Activated CD8-positive, alpha-beta T cell treated with anti-CD3 and anti-CD28 coated beads, Interleukin-2, amount 10 ng/mL, durations not matched to agents 7 days and 5 days (primary cell): Measurements from ENCODE around the gene TOP2B. TPM values are rescaled to one million over a fixed set of nuclear protein-coding genes. Genes with fewer than 3 reads are reported as not detected.

Source experiments
- ATAC-seq: fragments of 150-1000 bp; cut with Tn5 transposase; one replicate; pipeline ENCODE4 v1.10.0; 2021; ENCODE audit warnings: moderate library complexity
- CTCF ChIA-PET: fragments of 350-600 bp; sonication (Branson Sonifier 250); formaldehyde crosslinking; loops from one replicate; lab custom pipeline; 2021; ENCODE audit warnings: antibody characterized with exemption; lab: Charles Lee
- POLR2A ChIA-PET: fragments of 350-600 bp; sonication (Branson Sonifier 250); formaldehyde crosslinking; loops from one replicate; lab custom pipeline; 2021; ENCODE audit warnings: antibody characterized with exemption; lab: Charles Lee
- DNase-seq: peaks from one replicate; pipeline ENCODE4 v3.0.0-alpha.2; 2020
- H3K27ac Mint-ChIP-seq: one replicate; pipeline ENCODE4 v1.8.0; 2021; ENCODE audit warnings: mild to moderate bottlenecking, mixed read lengths
- H3K27me3 Mint-ChIP-seq: one replicate; pipeline ENCODE4 v1.8.0; 2021; ENCODE audit warnings: low read depth, mixed read lengths
- H3K36me3 Mint-ChIP-seq: one replicate; pipeline ENCODE4 v1.8.0; 2021; ENCODE audit warnings: low read depth, mixed read lengths
- H3K4me1 Mint-ChIP-seq: one replicate; pipeline ENCODE4 v1.8.0; 2021; ENCODE audit warnings: low read depth, mixed read lengths
- H3K4me3 Mint-ChIP-seq: one replicate; pipeline ENCODE4 v1.8.0; 2021; ENCODE audit warnings: mild to moderate bottlenecking, mixed read lengths
- H3K9me3 Mint-ChIP-seq: one replicate; pipeline ENCODE4 v1.8.0; 2022; ENCODE audit warnings: mixed read lengths; ENCODE audit not compliant: insufficient read depth
- microRNA-seq: library from miRNA; unstranded; fragments of <30 nt; microRNA quantifications from one replicate; pipeline ENCODE4 v1.2.0, GENCODE V29; 2022
- total RNA-seq, 2 experiments: library from RNA; stranded (reverse); gene quantifications; one replicate each; pipeline ENCODE4 v1.2.3, GENCODE V29; 2021

TOP2B gene
- total RNA-seq, 2 experiments from 2014 or later = 112 to 114 TPM

DNA sequence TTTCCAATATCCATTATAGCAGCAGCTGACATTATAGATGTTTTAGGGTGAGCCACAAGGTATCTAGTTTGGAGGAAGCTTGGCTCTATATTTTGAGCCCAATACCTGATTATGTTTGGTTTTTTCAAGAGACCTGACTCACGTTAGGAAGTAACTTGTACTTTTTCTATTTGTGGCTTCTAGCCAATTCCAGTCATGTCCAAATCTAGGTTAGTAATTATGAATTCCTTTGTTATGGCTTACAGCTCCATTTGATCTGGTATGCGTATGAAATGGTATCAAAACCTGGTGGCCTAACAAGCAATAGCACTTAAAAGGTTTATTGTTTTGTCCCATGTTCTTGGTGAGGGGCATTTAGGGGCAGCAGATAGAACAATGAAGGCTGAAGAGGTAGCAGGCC is 115.9 kb downstream of the TOP2B start:
- Mint-ChIP-seq H3K4me3 (no peak overlapping the region), H3K27me3 (no peaks in the 10 kb centered on the region), H3K9me3 (no peaks in the 10 kb centered on the region), H3K27ac (no peak overlapping the region), H3K36me3 (no peaks in the 10 kb centered on the region), H3K4me1 (no peaks in the 10 kb centered on the region)
- ATAC-seq (no peak), DNase-seq (no peak)
- ChIA-PET CTCF (no interaction called here), POLR2A (no interaction called here)

DNA sequence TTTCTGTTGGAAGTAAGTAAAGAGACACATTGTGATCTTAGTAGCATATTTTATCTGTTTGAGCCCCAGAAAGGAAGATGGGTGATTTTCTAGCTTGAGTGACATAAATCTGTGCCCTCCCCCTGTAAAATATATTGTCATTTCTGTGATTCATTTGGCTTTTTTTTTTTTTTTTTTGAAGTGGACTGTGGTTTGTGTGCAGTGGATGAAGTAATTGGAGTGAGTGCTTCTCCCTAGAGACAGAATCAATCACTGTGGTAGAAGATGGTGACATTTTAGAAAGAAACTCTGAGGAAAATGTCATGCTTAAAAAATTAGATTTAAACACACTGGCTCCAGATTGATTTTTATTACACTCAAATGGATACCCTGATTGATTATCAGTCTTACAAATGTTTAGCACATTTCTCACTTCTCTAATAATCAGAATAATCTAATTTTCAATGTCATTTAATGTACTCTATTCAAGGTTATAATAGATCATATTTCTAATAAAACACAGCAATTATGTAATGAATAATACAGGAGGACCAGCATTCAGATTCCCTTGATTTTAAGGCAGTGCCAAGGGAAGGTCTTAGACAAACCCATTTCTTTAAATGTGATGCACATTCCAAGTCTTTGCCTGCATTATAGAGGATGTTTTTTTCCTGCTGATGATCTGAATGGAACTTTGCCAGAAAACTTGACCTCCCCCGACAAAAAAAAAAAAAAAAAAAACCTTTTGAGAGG is 116.6 kb downstream of the TOP2B start:
- ATAC-seq (no peak), DNase-seq (no peak)
- H3K4me1 Mint-ChIP-seq = no peaks in the 10 kb centered on the region
- no peaks in the 10 kb centered on the region for H3K9me3 Mint-ChIP-seq
- no peaks in the 10 kb centered on the region for H3K27me3 Mint-ChIP-seq
- ChIA-PET POLR2A (no interaction called here), CTCF (no interaction called here)
- H3K27ac Mint-ChIP-seq = no peak overlapping the region
- H3K4me3 Mint-ChIP-seq = no peak overlapping the region
- H3K36me3 Mint-ChIP-seq = no peaks in the 10 kb centered on the region

Small RNA genes within 50 kb of the gene (microRNA-seq; reads per million reads assigned to microRNA genes)
- gene MIR4442 = not detected

Other genes with a start within 250 kb of the TOP2B start
- not detected for gene RARB, start 236.6 kb downstream of the TOP2B start, total RNA-seq
- gene NGLY1, start 118.5 kb upstream of the TOP2B start, total RNA-seq = 10 to 100 TPM; 64.3 to 65.6 TPM
- gene OXSM, start 125.2 kb upstream of the TOP2B start, total RNA-seq = 10 to 100 TPM; 13.0 to 14.5 TPM